ENCODE data around the gene DUSP15.

DNA sequence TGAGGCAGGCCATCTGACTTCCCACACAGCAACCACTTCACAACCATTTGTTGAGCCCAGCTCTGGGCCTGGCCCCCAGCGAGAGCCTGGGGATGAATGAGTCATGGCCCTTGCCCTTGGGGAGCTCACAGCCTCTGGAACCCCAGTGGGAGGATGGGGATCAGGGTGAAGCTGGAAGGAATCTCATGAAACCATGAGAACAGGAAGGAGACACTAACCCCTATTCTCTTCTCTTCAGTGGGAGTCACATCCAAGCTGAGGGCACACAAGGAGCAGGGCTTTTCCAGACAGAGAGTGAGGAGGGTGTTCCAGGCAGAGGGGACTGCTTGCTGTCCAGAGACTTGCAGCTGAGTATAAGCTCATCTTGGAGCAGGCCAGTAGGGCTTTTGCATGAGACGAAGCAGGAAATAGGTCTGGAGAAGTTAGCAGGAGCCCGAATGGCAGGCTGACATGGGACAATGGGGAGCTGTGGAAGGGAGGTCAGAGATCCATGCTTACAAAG, 32.4 kb downstream of the DUSP15 start:
- TF ChIP-seq, protein P1, sequence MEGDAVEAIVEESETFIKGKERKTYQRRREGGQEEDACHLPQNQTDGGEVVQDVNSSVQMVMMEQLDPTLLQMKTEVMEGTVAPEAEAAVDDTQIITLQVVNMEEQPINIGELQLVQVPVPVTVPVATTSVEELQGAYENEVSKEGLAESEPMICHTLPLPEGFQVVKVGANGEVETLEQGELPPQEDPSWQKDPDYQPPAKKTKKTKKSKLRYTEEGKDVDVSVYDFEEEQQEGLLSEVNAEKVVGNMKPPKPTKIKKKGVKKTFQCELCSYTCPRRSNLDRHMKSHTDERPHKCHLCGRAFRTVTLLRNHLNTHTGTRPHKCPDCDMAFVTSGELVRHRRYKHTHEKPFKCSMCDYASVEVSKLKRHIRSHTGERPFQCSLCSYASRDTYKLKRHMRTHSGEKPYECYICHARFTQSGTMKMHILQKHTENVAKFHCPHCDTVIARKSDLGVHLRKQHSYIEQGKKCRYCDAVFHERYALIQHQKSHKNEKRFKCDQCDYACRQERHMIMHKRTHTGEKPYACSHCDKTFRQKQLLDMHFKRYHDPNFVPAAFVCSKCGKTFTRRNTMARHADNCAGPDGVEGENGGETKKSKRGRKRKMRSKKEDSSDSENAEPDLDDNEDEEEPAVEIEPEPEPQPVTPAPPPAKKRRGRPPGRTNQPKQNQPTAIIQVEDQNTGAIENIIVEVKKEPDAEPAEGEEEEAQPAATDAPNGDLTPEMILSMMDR (IDR thresholded peaks at IDR 0.05; ENCODE audit: insufficient read depth, low read length, poor library complexity, severe bottlenecking), result no peak
- TF ChIP-seq EZH2phosphoT487 (conservative IDR thresholded peaks at IDR 0.05; ENCODE audit: low read length), result no peak

All from SU-DHL-6 (cell line).